SW 1271 (cell line): ENCODE data around the gene FTH1.

ENCODE experiments used
- DNase-seq, 2 experiments: peaks; one replicate each; lab custom pipeline; 2025; lab: John Stamatoyannopoulos, UW

The FTH1 gene

DNA sequence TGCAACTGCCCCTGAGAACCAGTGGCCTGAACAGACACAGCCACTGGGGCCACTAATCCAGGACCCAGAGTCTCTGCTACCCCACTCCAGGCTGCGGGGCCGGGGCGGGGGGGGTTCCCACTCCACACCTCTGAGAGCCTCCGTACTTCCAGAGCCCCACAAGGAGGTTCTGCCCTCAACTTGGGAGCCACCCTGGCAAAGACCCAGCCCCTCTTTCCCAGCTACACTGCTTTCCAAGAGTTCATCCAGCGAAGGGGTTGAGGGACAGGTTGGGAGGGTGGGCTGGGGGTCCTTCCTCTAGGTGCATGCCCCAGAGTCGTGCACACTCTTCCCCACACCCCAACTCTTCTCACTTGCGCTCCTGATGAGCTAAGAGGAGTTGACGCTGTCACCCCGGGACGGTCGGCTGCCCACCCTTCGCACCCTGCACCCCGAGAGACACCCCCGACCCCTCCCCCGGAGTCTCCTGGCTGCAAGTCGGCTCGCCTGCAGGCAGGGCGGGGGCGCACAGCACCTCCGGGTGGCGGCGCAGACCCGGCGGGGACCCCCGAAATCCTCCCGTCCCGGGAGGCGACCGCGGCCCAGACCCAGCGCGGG lies 50.6 kb downstream of the FTH1 start:
- no peak for DNase-seq

DNA sequence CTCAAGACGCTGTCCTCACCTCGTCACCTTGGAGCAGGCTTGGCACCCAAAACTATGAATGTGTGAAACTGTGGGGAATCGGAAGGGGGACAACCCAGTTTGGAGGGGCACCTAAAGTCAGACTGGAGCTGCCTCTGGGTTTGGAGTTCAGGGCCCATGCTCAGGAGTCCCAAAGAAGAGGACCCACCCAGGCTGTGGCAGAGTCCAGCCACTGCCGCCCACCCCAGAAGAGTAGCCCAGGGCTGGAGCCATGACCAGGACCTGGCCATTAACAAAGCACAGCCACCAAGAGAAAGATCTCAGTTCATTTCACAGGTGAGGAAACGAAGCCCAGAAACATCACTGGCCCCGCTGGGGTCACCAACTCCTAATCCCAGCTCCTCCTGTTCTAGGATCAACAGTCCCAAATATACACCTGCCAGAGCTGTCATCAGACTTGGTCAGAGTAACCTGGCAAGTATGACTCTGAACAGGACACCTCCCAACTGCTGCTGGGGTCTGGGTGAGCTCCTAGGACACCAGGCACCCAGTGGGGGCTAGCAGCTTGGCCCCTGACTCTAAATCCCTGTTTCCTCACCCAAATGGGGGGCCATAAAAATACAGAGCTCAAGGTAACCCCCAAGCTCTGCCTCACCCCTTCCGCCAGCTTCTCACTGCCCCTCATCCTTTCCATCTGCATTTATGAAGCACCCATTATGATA lies 52.8 kb downstream of the FTH1 start:
- no peak for DNase-seq
